RWPE2 (cell line): ENCODE measurements around the gene LUZP2.

Experiments
- ATAC-seq: fragments of 200-7000 bp; cut with Tn5 transposase; 3 replicates; pipeline ENCODE4 v1.9.1; 2021; ENCODE audit warnings: low read depth
- DNase-seq: peaks from one replicate; pipeline ENCODE4 v3.0.0-alpha.2; 2020; ENCODE audit warnings: low spot score
- H3K27ac ChIP-seq: fragments of 450-650 bp; 2 replicates; pipeline ENCODE4 v1.5.1; 2017; ENCODE audit warnings: mild to moderate bottlenecking; ENCODE audit not compliant: poor library complexity, severe bottlenecking
- H3K27me3 ChIP-seq: fragments of 250-450 bp; sonication (Bioruptor Pico); 2 replicates; pipeline ENCODE4 v1.5.1; 2021; ENCODE audit warnings: mild to moderate bottlenecking, moderate library complexity; ENCODE audit not compliant: insufficient read depth, poor library complexity, severe bottlenecking
- H3K36me3 ChIP-seq: fragments of 250-450 bp; sonication (Bioruptor Pico); 2 replicates; pipeline ENCODE4 v1.5.1; 2020; ENCODE audit warnings: low read depth, mild to moderate bottlenecking, moderate library complexity
- H3K4me1 ChIP-seq: fragments of 250-450 bp; sonication (Bioruptor Pico); 2 replicates; pipeline ENCODE4 v1.5.1; 2021; ENCODE audit warnings: mild to moderate bottlenecking, moderate library complexity; ENCODE audit not compliant: insufficient read depth, poor library complexity, severe bottlenecking
- H3K4me3 ChIP-seq: fragments of 250-450 bp; sonication (Bioruptor Pico); 2 replicates; pipeline ENCODE4 v1.5.1; 2021; ENCODE audit warnings: mild to moderate bottlenecking, moderate library complexity; ENCODE audit not compliant: severe bottlenecking
- H3K9me3 ChIP-seq: fragments of 250-450 bp; sonication (Bioruptor Pico); 2 replicates; pipeline ENCODE4 v1.5.1; 2021; ENCODE audit warnings: mild to moderate bottlenecking, moderate library complexity; ENCODE audit not compliant: severe bottlenecking
- CTCF ChIP-seq: fragments of 450-650 bp; IDR thresholded peaks from one replicate; pipeline ENCODE4 v1.5.1; 2017; ENCODE audit warnings: mild to moderate bottlenecking, moderate library complexity; ENCODE audit not compliant: poor library complexity, severe bottlenecking

The LUZP2 gene

GRCh38 chr11:24848857-24849256, 352.0 kb downstream of the LUZP2 start:
- H3K4me1 ChIP-seq = no peaks in the 10 kb centered on the region
- no peak overlapping the region for H3K27ac ChIP-seq
- H3K4me3 ChIP-seq = no peak overlapping the region
- H3K27me3 ChIP-seq = no peaks in the 10 kb centered on the region
- H3K9me3 ChIP-seq = no peaks in the 10 kb centered on the region
- TF ChIP-seq CTCF = no peak
- no peaks in the 10 kb centered on the region for H3K36me3 ChIP-seq
- no peak for ATAC-seq
- DNase-seq = no peak

- Histone ChIP-seq H3K27me3 (no peaks in the 10 kb centered on the region), H3K27ac (no peak overlapping the region), H3K36me3 (no peaks in the 10 kb centered on the region), H3K4me1 (no peaks in the 10 kb centered on the region), H3K4me3 (no peak overlapping the region), H3K9me3 (no peaks in the 10 kb centered on the region)
- TF ChIP-seq CTCF = no peak
- ATAC-seq = no peak
- DNase-seq = no peak
These were observed 359.1 kb downstream of the LUZP2 start for GRCh38 chr11:24855951-24856350.

- no peak overlapping the region for H3K27ac ChIP-seq
- H3K4me3 ChIP-seq = no peak overlapping the region
- H3K27me3 ChIP-seq = no peaks in the 10 kb centered on the region
- no peak for DNase-seq
- TF ChIP-seq CTCF = no peak
- no peaks in the 10 kb centered on the region for H3K36me3 ChIP-seq
- H3K4me1 ChIP-seq = no peaks in the 10 kb centered on the region
- ATAC-seq = no peak
- H3K9me3 ChIP-seq = no peaks in the 10 kb centered on the region
These were observed 363.0 kb downstream of the LUZP2 start for GRCh38 chr11:24859801-24860300.

GRCh38 chr11:24861440-24861839, 364.6 kb downstream of the LUZP2 start:
- Histone ChIP-seq H3K4me3 (no peak overlapping the region), H3K27ac (no peak overlapping the region), H3K4me1 (no peaks in the 10 kb centered on the region), H3K9me3 (no peaks in the 10 kb centered on the region), H3K36me3 (no peaks in the 10 kb centered on the region), H3K27me3 (no peaks in the 10 kb centered on the region)
- no peak for ATAC-seq
- no peak for DNase-seq
- no peak for TF ChIP-seq CTCF

GRCh38 chr11:24866743-24867142, 369.9 kb downstream of the LUZP2 start:
- no peak overlapping the region for H3K4me3 ChIP-seq
- no peak for TF ChIP-seq CTCF
- DNase-seq (no peak), ATAC-seq (no peak)
- H3K36me3 ChIP-seq = no peaks in the 10 kb centered on the region
- no peaks in the 10 kb centered on the region for H3K9me3 ChIP-seq
- H3K27me3 ChIP-seq = no peaks in the 10 kb centered on the region
- H3K27ac ChIP-seq = no peak overlapping the region
- no peaks in the 10 kb centered on the region for H3K4me1 ChIP-seq
